Loucy (cell line): ENCODE data around the gene CXCR2.

Experiments used
- CTCF ChIP-seq: fragments of 200-600 bp; sonication (generic); conservative IDR thresholded peaks from 2 replicates; pipeline ENCODE4 v1.5.1; 2014; ENCODE audit warnings: mild to moderate bottlenecking, antibody characterized with exemption, low read length
- EZH2phosphoT487 ChIP-seq: fragments of 200-600 bp; IDR thresholded peaks from 2 replicates; pipeline ENCODE4 v1.6.1; 2018; ENCODE audit warnings: antibody characterized with exemption, mild to moderate bottlenecking, moderate library complexity, borderline replicate concordance

- TF ChIP-seq CTCF (no peak), EZH2phosphoT487 (no peak)
These were observed 37.0 kb downstream of the CXCR2 start for GRCh38 chr2:218162814-218163213.
